PC-3 (cell line): ENCODE data around the gene CPEB4. TPM values are rescaled to one million over a fixed set of nuclear protein-coding genes. Genes with fewer than 3 reads are reported as not detected.

Experiments
- ATAC-seq: fragments of 200-7000 bp; cut with Tn5 transposase; 2 replicates; pipeline ENCODE4 v1.9.1; 2020; ENCODE audit warnings: mild to moderate bottlenecking, moderate library complexity
- BruUV-seq: library from RNA; stranded (reverse); fragments of 400-500 nt; replicated peaks from 2 replicates; lab custom pipeline; 2021; lab: Mats Ljungman, UMichigan
- CTCF ChIA-PET: fragments of 300-600 bp; sonication (Branson Sonifier 250); formaldehyde crosslinking; loops from one replicate; lab custom pipeline; 2022; ENCODE audit warnings: antibody characterized with exemption; lab: Charles Lee
- POLR2A ChIA-PET: fragments of 300-600 bp; sonication (Branson Sonifier 250); formaldehyde crosslinking; loops from one replicate; lab custom pipeline; 2022; ENCODE audit warnings: antibody characterized with exemption; ENCODE audit not compliant: unreplicated experiment; lab: Charles Lee
- DNase-seq: peaks from one replicate; pipeline ENCODE4 v3.0.0-alpha.2; 2015
- H2AFZ ChIP-seq: fragments of 300-600 bp; sonication (generic); 2 replicates; pipeline ENCODE4 v1.6.0; 2016; ENCODE audit warnings: antibody characterized with exemption, low read length
- H3F3A ChIP-seq: fragments of 300-600 bp; sonication (generic); one replicate; pipeline ENCODE4 v1.6.0; 2017; ENCODE audit warnings: antibody characterized with exemption, low read length, control low read depth, mild to moderate bottlenecking; ENCODE audit not compliant: unreplicated experiment
- H3K27ac ChIP-seq: fragments of 300-600 bp; sonication (generic); 2 replicates; pipeline ENCODE4 v1.5.1; 2016; ENCODE audit warnings: mild to moderate bottlenecking, low read length
- H3K27me3 ChIP-seq: fragments of 300-600 bp; sonication (generic); 2 replicates; pipeline ENCODE4 v1.6.1; 2016; ENCODE audit warnings: low read length, mixed read lengths
- H3K36me3 ChIP-seq: fragments of 300-600 bp; sonication (generic); 2 replicates; pipeline ENCODE4 v1.6.1; 2016; ENCODE audit warnings: low read depth, mixed run types, low read length, mixed read lengths
- H3K4me1 ChIP-seq: fragments of 300-600 bp; sonication (generic); 2 replicates; pipeline ENCODE4 v1.5.1; 2016; ENCODE audit warnings: low read length; ENCODE audit not compliant: insufficient read depth
- H3K4me2 ChIP-seq: fragments of 300-600 bp; sonication (generic); 2 replicates; pipeline ENCODE4 v1.6.0; 2016; ENCODE audit warnings: low read length
- H3K4me3 ChIP-seq: fragments of 300-600 bp; sonication (generic); 2 replicates; pipeline ENCODE4 v1.5.1; 2016; ENCODE audit warnings: mild to moderate bottlenecking, low read length, mixed read lengths
- H3K79me2 ChIP-seq: fragments of 300-600 bp; sonication (generic); 2 replicates; pipeline ENCODE4 v1.6.1; 2017; ENCODE audit warnings: low read length, mixed read lengths
- H3K9ac ChIP-seq: fragments of 300-600 bp; sonication (generic); 2 replicates; pipeline ENCODE4 v1.6.0; 2016; ENCODE audit warnings: mild to moderate bottlenecking, low read length
- H3K9me2 ChIP-seq: fragments of 300-600 bp; sonication (generic); replicated peaks from 2 replicates; pipeline ENCODE4 v1.6.1; 2016; ENCODE audit warnings: mixed run types, low read length, mixed read lengths
- H3K9me3 ChIP-seq: fragments of 300-600 bp; sonication (generic); 2 replicates; pipeline ENCODE4 v1.6.1; 2016; ENCODE audit warnings: low read length, mixed read lengths
- H4K20me1 ChIP-seq: fragments of 300-600 bp; sonication (generic); 2 replicates; pipeline ENCODE4 v1.6.1; 2016; ENCODE audit warnings: low read length, mixed read lengths
- EZH2 ChIP-seq: fragments of 300-600 bp; sonication (generic); IDR thresholded peaks from one replicate; pipeline ENCODE4 v1.6.1; 2017; ENCODE audit warnings: antibody characterized with exemption, mild to moderate bottlenecking, low read length; ENCODE audit not compliant: unreplicated experiment
- EZH2phosphoT487 ChIP-seq: fragments of 300-600 bp; sonication (generic); IDR thresholded peaks from 2 replicates; pipeline ENCODE4 v1.6.1; 2018; ENCODE audit warnings: mild to moderate bottlenecking, antibody characterized with exemption, low read length, borderline replicate concordance
- intact Hi-C: fragments of 100-400 bp; cut with micrococcal nuclease; formaldehyde crosslinking; loops from 2 replicates; pipeline ENCODE4 v1.9.0; 2023
- total RNA-seq: library from RNA; depleted of rRNA; stranded (reverse); fragments of >200 nt; gene quantifications from 2 replicates; pipeline ENCODE4 v1.2.3, GENCODE V29; 2014
- TF ChIP-seq, protein P1 (sequence below): fragments of 300-600 bp; sonication (generic); conservative IDR thresholded peaks from 2 replicates; pipeline ENCODE4 v1.5.1; 2017; ENCODE audit warnings: antibody characterized with exemption, low read depth, mild to moderate bottlenecking, low read length

CPEB4 gene
- total RNA-seq, 1 experiment from 2014 or later: 37.0 TPM

DNA sequence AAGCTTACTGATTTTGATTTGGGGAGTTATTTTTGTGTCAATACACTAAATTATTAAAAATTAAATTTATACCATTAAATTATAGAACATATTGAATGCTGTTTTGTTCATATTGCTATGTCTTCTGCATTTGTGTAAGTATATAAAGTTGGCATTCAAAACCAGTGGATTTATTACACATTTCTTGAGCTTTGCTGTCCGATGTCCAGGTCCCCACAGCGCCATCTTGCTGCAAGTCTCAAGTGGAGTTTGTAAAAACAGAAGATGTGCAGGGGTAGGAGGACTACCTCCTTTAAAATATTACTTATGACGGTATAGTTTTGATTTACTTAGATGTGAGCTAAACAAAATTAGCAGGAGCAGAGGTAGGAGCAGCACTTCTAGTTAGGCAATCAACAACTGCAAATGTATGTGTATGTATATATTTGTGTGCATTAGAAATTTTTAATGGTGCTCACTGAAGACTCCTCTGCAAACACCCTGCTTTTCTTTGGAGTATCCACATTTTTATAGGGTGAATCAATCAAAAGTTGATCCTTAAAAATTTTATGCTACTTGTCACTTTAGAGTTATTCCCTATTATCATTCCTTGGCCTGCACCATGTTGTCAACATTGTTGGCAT is 37.4 kb downstream of the CPEB4 start:
- ATAC-seq: peak; percentile 23
- Histone ChIP-seq H3K4me3 (no peak overlapping the region), H3F3A (no peaks in the 10 kb centered on the region), H3K27me3 (no peaks in the 10 kb centered on the region), H3K9ac (no peak overlapping the region), H3K4me1 (peaks cover 29% of the 10 kb centered on the region), H3K9me2 (no peaks in the 10 kb centered on the region), H2AFZ (no peak overlapping the region), H3K36me3 (peaks cover 3% of the 10 kb centered on the region; the same call in 1 of the 2 replicates), H4K20me1 (no peaks in the 10 kb centered on the region), H3K4me2 (peak overlapping the region; percentile 50), H3K9me3 (no peaks in the 10 kb centered on the region), H3K79me2 (peaks cover 68% of the 10 kb centered on the region), H3K27ac (peak overlapping the region; percentile 27)
- ChIA-PET POLR2A (no interaction called here), CTCF (interaction anchor here (0.6 to 1.2 kb wide), 6 partner anchors 18 to 632 kb away, joined by 3 to 6 read pairs (median 3); partner anchors contain the start of gene CPEB4)
- intact Hi-C loops: loop anchor here (1.0 to 2.0 kb wide), 2 partner anchors 15 to 28 kb away; no protein-coding TSS in a partner anchor
- TF ChIP-seq EZH2 (no peak), EZH2phosphoT487 (no peak)
- TF ChIP-seq, protein P1, sequence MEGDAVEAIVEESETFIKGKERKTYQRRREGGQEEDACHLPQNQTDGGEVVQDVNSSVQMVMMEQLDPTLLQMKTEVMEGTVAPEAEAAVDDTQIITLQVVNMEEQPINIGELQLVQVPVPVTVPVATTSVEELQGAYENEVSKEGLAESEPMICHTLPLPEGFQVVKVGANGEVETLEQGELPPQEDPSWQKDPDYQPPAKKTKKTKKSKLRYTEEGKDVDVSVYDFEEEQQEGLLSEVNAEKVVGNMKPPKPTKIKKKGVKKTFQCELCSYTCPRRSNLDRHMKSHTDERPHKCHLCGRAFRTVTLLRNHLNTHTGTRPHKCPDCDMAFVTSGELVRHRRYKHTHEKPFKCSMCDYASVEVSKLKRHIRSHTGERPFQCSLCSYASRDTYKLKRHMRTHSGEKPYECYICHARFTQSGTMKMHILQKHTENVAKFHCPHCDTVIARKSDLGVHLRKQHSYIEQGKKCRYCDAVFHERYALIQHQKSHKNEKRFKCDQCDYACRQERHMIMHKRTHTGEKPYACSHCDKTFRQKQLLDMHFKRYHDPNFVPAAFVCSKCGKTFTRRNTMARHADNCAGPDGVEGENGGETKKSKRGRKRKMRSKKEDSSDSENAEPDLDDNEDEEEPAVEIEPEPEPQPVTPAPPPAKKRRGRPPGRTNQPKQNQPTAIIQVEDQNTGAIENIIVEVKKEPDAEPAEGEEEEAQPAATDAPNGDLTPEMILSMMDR: peak; percentile 82
- peak; percentile 72 for DNase-seq
- BruUV-seq: no TSS peak

DNA sequence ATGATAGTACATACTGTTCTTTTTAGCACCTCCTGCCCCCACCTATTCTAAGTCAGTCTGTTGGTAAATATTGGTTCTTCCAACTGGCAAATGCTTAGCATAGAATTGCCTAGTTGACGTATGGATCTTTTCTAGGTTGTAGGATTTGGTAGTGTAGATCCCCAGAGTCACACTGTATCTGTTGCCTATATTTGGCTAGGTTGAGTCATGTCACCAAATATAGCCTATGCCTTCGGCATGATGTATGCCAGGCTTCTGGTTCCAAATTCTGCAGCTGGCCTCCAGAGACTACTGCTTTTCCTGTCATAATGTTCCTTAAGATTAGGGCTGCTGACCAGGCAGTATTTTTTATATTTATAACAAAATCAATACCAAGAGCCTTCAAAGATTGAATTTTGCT is 38.2 kb downstream of the CPEB4 start:
- Histone ChIP-seq H3K9ac (no peak overlapping the region), H3K9me3 (no peaks in the 10 kb centered on the region), H3K9me2 (no peaks in the 10 kb centered on the region), H3K79me2 (peaks cover 60% of the 10 kb centered on the region), H4K20me1 (no peaks in the 10 kb centered on the region), H3K4me1 (peaks cover 21% of the 10 kb centered on the region), H3K27me3 (no peaks in the 10 kb centered on the region), H3K4me3 (no peak overlapping the region), H3K4me2 (peak overlapping the region; percentile 50), H3K27ac (peak overlapping the region; percentile 27), H3F3A (no peaks in the 10 kb centered on the region), H2AFZ (no peak overlapping the region), H3K36me3 (peaks cover 3% of the 10 kb centered on the region; the same call in 1 of the 2 replicates)
- BruUV-seq: no TSS peak
- DNase-seq: peak; percentile 81
- POLR2A ChIA-PET: no interaction called here
- intact Hi-C loops: loop anchor here (1.0 to 2.0 kb wide), 2 partner anchors 14 to 27 kb away; no protein-coding TSS in a partner anchor
- peak; percentile 93 for ATAC-seq
- TF ChIP-seq EZH2 (no peak), EZH2phosphoT487 (no peak)
- TF ChIP-seq, protein P1: no peak
- CTCF ChIA-PET: no interaction called here
